ENCODE results near the gene EML3.

DNA sequence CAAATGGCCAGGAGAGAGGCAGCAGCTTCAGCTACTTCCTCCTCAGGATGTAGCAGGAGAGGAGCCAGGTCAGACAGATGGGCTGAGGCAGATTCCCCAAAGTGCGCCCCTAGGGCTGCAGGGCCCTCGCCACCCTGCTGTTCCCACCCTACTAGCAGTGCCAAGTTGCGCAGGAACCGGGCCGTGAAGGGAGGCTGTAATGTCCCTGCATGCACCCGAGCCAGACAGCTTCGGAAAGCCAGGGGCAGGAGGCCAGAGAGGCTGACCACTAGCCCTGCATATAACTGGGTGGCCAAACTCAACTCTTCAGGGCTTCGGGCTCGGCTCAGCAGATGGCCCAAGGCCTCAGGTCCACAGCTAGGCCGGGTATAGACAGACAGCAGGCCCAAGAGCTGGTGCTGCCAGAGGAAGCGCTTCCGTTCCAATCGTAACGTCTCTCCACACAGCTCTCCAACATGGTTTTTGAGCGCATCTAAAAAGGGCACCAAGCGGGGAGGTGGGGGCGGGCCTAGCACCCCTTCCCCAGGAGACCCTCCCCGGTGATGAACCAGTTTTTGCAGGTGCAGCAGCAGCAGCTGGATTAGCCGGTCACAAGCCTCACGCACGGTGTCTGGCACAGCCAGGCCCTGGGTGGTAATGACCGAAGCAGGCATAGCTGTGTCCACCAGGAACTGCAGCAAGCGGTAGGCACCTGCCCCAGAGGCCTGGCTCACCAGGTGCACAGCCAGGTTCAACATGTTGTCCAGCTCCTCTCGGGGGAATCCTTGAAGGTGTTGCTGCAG lies 35.8 kb upstream of the EML3 start:
- TF ChIP-seq, protein P1, sequence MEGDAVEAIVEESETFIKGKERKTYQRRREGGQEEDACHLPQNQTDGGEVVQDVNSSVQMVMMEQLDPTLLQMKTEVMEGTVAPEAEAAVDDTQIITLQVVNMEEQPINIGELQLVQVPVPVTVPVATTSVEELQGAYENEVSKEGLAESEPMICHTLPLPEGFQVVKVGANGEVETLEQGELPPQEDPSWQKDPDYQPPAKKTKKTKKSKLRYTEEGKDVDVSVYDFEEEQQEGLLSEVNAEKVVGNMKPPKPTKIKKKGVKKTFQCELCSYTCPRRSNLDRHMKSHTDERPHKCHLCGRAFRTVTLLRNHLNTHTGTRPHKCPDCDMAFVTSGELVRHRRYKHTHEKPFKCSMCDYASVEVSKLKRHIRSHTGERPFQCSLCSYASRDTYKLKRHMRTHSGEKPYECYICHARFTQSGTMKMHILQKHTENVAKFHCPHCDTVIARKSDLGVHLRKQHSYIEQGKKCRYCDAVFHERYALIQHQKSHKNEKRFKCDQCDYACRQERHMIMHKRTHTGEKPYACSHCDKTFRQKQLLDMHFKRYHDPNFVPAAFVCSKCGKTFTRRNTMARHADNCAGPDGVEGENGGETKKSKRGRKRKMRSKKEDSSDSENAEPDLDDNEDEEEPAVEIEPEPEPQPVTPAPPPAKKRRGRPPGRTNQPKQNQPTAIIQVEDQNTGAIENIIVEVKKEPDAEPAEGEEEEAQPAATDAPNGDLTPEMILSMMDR (IDR thresholded peaks at IDR 0.05; ENCODE audit: low read length): no peak
- TF ChIP-seq EZH2 (IDR thresholded peaks at IDR 0.05; ENCODE audit: borderline replicate concordance, low read length): no peak
